Sigmoid colon (tissue), 3 donors: Measurements from ENCODE around the gene XIST.

Experiments used
- POLR2A ChIP-seq, 2 donors: fragments of 450-650 bp; IDR thresholded peaks; one replicate each; pipeline ENCODE4 v1.6.1; 2016; ENCODE audit warnings: antibody characterized with exemption in 2 of 2, mild to moderate bottlenecking in 2 of 2, moderate library complexity in 2 of 2
- TF ChIP-seq, protein P1 (sequence below), 4 experiments: fragments of 450-650 bp in 3 of 4; fragments of 200-600 bp in 1 of 4; IDR thresholded peaks; one replicate each; pipeline ENCODE4 v1.5.1; 2016 to 2019; ENCODE audit warnings: antibody characterized with exemption in 4 of 4, mild to moderate bottlenecking in 3 of 4, moderate library complexity in 2 of 4

- TF ChIP-seq, protein P1, sequence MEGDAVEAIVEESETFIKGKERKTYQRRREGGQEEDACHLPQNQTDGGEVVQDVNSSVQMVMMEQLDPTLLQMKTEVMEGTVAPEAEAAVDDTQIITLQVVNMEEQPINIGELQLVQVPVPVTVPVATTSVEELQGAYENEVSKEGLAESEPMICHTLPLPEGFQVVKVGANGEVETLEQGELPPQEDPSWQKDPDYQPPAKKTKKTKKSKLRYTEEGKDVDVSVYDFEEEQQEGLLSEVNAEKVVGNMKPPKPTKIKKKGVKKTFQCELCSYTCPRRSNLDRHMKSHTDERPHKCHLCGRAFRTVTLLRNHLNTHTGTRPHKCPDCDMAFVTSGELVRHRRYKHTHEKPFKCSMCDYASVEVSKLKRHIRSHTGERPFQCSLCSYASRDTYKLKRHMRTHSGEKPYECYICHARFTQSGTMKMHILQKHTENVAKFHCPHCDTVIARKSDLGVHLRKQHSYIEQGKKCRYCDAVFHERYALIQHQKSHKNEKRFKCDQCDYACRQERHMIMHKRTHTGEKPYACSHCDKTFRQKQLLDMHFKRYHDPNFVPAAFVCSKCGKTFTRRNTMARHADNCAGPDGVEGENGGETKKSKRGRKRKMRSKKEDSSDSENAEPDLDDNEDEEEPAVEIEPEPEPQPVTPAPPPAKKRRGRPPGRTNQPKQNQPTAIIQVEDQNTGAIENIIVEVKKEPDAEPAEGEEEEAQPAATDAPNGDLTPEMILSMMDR (IDR thresholded peaks at IDR 0.05), result no peak
- no peak for TF ChIP-seq POLR2A (IDR thresholded peaks at IDR 0.05)
These were observed 14.4 kb downstream of the XIST start for GRCh38 chrX:73838123-73838522.
